ENCODE measurements around the gene GABRA4.

DNA sequence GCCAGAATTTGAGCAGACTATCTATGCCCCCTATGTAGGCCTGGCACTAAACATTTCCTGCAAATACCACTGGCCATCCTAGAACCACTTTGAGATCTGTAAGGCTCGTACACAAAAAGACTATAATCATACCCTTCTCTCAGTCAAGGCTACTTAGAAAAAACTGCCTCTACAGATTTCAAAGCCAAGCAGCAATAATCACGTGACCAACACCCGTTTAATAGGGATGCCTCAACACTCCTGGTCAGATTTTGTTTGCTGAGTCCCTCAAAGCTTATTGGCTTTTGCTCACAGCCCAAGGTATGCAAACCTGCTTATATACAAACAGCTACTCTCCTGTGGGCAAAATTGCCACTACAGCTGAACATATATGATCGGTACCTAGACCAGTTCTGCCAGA, 85.2 kb downstream of the GABRA4 start:
- TF ChIP-seq, protein P1, sequence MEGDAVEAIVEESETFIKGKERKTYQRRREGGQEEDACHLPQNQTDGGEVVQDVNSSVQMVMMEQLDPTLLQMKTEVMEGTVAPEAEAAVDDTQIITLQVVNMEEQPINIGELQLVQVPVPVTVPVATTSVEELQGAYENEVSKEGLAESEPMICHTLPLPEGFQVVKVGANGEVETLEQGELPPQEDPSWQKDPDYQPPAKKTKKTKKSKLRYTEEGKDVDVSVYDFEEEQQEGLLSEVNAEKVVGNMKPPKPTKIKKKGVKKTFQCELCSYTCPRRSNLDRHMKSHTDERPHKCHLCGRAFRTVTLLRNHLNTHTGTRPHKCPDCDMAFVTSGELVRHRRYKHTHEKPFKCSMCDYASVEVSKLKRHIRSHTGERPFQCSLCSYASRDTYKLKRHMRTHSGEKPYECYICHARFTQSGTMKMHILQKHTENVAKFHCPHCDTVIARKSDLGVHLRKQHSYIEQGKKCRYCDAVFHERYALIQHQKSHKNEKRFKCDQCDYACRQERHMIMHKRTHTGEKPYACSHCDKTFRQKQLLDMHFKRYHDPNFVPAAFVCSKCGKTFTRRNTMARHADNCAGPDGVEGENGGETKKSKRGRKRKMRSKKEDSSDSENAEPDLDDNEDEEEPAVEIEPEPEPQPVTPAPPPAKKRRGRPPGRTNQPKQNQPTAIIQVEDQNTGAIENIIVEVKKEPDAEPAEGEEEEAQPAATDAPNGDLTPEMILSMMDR (IDR thresholded peaks at IDR 0.05; ENCODE audit: low read length) = no peak
- TF ChIP-seq EZH2 (optimal IDR thresholded peaks at IDR 0.05; ENCODE audit: low read depth, low read length) = no peak
- no peak for TF ChIP-seq EZH2phosphoT487 (IDR thresholded peaks at IDR 0.05; ENCODE audit: low read length)

Data from MM.1S (cell line).